ENCODE data around the gene MN1. TPM values are rescaled to one million over a fixed set of nuclear protein-coding genes. Genes with fewer than 3 reads are reported as not detected.

Gene MN1
- total and polyA plus RNA-seq, 2 experiments from 2014 or later: 1.0 to 6.8 TPM

GRCh38 chr22:27751277-27752070 lies 50.1 kb downstream of the MN1 start:
- H2AFZ ChIP-seq: no peak overlapping the region
- Mint-ChIP-seq H3K4me3 (no peak overlapping the region), H3K27me3 (ENCODE audit: insufficient read depth, low read depth, poor library complexity) (peaks cover 12% of the 10 kb centered on the region), H3K27ac (no peak overlapping the region), H3K9me3 (no peaks in the 10 kb centered on the region; the same call in 2 of the 3 replicates), H3K36me3 (ENCODE audit: low read depth) (no peaks in the 10 kb centered on the region), H3K4me1 (peaks cover 51% of the 10 kb centered on the region)
- peaks cover 43% of the 10 kb centered on the region for H3K4me1 ChIP-seq (ENCODE audit: insufficient read depth)
- DNase-seq (ENCODE audit: low spot score) (no peak), ATAC-seq (no peak)
- no peaks in the 10 kb centered on the region for H3K9me2 ChIP-seq (ENCODE audit: insufficient read depth)
- H3K36me3 ChIP-seq (ENCODE audit: insufficient read depth): no peaks in the 10 kb centered on the region
- TF ChIP-seq NANOG (IDR thresholded peaks at IDR 0.05; ENCODE audit: borderline replicate concordance) (no peak), POLR2AphosphoS5 (IDR thresholded peaks at IDR 0.05; ENCODE audit: low read depth) (no peak), ZNF462 (CRISPR knock-in tag; IDR thresholded peaks at IDR 0.05) (no peak), ETS1 (IDR thresholded peaks at IDR 0.05) (no peak), JUNB (IDR thresholded peaks at IDR 0.05; ENCODE audit: unreplicated experiment) (no peak), EZH2 (IDR thresholded peaks at IDR 0.05; ENCODE audit: low read depth, unreplicated experiment) (no peak), ZNF114 (CRISPR knock-in tag; IDR thresholded peaks at IDR 0.05) (no peak), REST (IDR thresholded peaks at IDR 0.05; ENCODE audit: unreplicated experiment) (no peak), ZNF331 (CRISPR knock-in tag; IDR thresholded peaks at IDR 0.05; ENCODE audit: low read depth) (no peak), CREB1 (CRISPR knock-in tag; IDR thresholded peaks at IDR 0.05; ENCODE audit: low read depth) (no peak)
- no peak overlapping the region for H3K4me3 ChIP-seq
- no peaks in the 10 kb centered on the region for H3K79me2 ChIP-seq (replicated peaks; ENCODE audit: insufficient read depth)
- H3K4me2 ChIP-seq: no peak overlapping the region
- no peak overlapping the region for H3K27ac ChIP-seq (ENCODE audit: low read depth)
- H4K20me1 ChIP-seq (replicated peaks; ENCODE audit: insufficient read depth): no peaks in the 10 kb centered on the region
- no peaks in the 10 kb centered on the region for H3K27me3 ChIP-seq (ENCODE audit: insufficient read depth)
- peaks cover 11% of the 10 kb centered on the region; the same call in 1 of the 2 replicates for H3F3A ChIP-seq (replicated peaks; ENCODE audit: low read depth)
